K562 (cell line): Measurements from ENCODE around the gene DDR1. TPM values are rescaled to one million over a fixed set of nuclear protein-coding genes. Genes with fewer than 3 reads are reported as not detected.

ENCODE experiments used
- ZEB2 ChIP-seq: fragments of 450-650 bp; IDR thresholded peaks from 2 replicates; pipeline ENCODE4 v1.6.1; 2016
- ZKSCAN1 ChIP-seq: fragments of 150-350 bp; IDR thresholded peaks from 2 replicates; pipeline ENCODE4 v1.6.1; 2016; ENCODE audit warnings: low read depth, low read length
- ZNF197 ChIP-seq: fragments of 200-800 bp; sonication (Bioruptor generic); IDR thresholded peaks from 2 replicates; pipeline ENCODE4 v1.6.1; 2016; ENCODE audit warnings: low read depth, missing genetic modification characterization, missing compliant biosample characterization
- polyA plus RNA-seq, 8 experiments: library from polyadenylated mRNA; depleted of rRNA in 4 of 8; stranded (reverse) in 5 of 8; unstranded in 3 of 8; fragments of >200 nt; fragmentation: Nextera tagmentation in 2 of 8; fragmentation: Illumina TruSeq in 1 of 8; extraction: Ambion mirVana in 2 of 8; extraction: Trizol in 1 of 8; gene quantifications; 2 replicates each; pipeline versions ENCODE4 v1.2.1 to v1.2.3, GENCODE V29; 2011 to 2014; ENCODE audit warnings: inconsistent platforms in 1 of 8, missing spikeins in 1 of 8
- total RNA-seq, 7 experiments: library from RNA; depleted of rRNA in 6 of 7; stranded (reverse); fragments of >200 nt in 6 of 7; fragmentation: Illumina TruSeq in 2 of 7; extraction: Trizol in 2 of 7; gene quantifications; 2 replicates each; pipeline versions ENCODE4 v1.2.1 to v1.2.3, GENCODE V29; 2011 to 2021; ENCODE audit warnings: low replicate concordance in 1 of 7
- TF ChIP-seq, protein P1 (sequence below): sonication (generic); formaldehyde crosslinking; IDR thresholded peaks from 2 replicates; pipeline ENCODE4 v1.8.0; 2023; ENCODE audit warnings: mild to moderate bottlenecking, missing genetic modification reagents
- TF ChIP-seq, protein P2 (sequence below), 2 experiments: IDR thresholded peaks; 2 replicates each; pipeline ENCODE4 v1.6.1; 2011; ENCODE audit warnings: borderline replicate concordance in 1 of 2, control low read depth in 1 of 2, low read depth in 1 of 2, low read length in 1 of 2, mild to moderate bottlenecking in 1 of 2, mixed read lengths in 1 of 2, moderate library complexity in 1 of 2; ENCODE audit not compliant: insufficient read depth in 1 of 2, insufficient read length in 1 of 2, poor library complexity in 1 of 2, severe bottlenecking in 1 of 2; ENCODE audit errors: extremely low read depth in 1 of 2
- TF ChIP-seq, protein P3 (sequence below): fragments of 450-650 bp; IDR thresholded peaks from 2 replicates; pipeline ENCODE4 v1.6.1; 2018; ENCODE audit not compliant: partially characterized antibody
- TF ChIP-seq, protein P4 (sequence below): sonication (generic); formaldehyde crosslinking; IDR thresholded peaks from 2 replicates; pipeline ENCODE4 v1.5.0; 2020; ENCODE audit warnings: missing genetic modification reagents
- TF ChIP-seq, protein P5 (sequence below), 2 experiments: fragments of 450-650 bp in 1 of 2; IDR thresholded peaks; 2 replicates each; pipeline ENCODE4 v1.6.1; 2011 to 2017; ENCODE audit warnings: low read depth in 2 of 2, antibody characterized with exemption in 1 of 2, borderline replicate concordance in 1 of 2, low read length in 1 of 2, mild to moderate bottlenecking in 1 of 2, mixed read lengths in 1 of 2; ENCODE audit not compliant: control insufficient read depth in 1 of 2

DDR1 gene
- total and polyA plus RNA-seq, 9 of the 15 experiments (the other 6 are each of a cell fraction or from before 2014, with no cell fraction given), result 1.4 to 44.6 (median 12.2) TPM

DNA sequence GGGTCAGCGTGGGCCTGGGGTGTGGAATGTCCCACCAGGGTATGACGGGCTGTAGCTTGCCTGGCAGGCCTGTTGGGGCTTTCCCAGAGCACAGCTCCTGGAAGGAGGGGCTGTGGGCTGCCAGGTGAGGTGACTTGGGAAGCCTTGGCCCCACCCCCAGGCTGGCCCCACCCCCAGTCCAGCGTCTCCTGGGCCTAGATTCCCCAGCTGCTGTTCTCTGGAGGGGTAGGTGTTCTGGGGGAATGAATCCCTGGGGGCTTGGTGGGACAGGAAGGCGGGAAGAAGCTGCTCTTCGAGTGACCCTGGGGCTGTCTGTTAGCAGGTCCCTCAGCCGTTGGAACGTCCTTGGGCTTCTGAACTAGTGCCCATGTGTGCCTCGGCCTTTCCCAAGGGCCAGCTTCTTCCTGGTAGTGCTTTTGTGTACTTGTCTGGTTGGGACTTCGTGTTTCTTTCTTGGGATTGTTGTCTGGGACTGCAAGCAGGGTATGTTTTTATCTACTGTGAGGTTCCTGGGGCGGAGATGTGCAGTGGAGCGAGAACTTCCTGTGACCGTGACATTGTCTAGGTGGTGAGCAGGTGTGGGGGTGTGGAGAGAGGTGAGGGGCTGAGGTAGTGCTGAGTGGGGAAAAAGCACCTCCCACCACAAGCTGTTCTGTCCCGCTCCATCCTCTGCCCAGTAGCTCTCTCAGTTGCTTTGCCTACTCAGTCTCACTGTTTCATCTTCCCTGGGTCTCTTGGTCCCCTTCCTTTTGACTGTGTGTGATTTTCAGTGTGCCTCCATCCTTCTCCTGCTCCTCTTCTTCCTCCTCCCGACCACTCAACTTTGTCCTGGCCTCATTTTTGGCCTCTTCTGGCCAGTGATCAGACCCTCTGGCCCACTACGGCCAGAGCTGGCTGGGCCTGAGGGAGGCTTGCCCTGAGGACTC lies 1.3 kb upstream of the DDR1 start (continued):
- TF ChIP-seq, protein P1, sequence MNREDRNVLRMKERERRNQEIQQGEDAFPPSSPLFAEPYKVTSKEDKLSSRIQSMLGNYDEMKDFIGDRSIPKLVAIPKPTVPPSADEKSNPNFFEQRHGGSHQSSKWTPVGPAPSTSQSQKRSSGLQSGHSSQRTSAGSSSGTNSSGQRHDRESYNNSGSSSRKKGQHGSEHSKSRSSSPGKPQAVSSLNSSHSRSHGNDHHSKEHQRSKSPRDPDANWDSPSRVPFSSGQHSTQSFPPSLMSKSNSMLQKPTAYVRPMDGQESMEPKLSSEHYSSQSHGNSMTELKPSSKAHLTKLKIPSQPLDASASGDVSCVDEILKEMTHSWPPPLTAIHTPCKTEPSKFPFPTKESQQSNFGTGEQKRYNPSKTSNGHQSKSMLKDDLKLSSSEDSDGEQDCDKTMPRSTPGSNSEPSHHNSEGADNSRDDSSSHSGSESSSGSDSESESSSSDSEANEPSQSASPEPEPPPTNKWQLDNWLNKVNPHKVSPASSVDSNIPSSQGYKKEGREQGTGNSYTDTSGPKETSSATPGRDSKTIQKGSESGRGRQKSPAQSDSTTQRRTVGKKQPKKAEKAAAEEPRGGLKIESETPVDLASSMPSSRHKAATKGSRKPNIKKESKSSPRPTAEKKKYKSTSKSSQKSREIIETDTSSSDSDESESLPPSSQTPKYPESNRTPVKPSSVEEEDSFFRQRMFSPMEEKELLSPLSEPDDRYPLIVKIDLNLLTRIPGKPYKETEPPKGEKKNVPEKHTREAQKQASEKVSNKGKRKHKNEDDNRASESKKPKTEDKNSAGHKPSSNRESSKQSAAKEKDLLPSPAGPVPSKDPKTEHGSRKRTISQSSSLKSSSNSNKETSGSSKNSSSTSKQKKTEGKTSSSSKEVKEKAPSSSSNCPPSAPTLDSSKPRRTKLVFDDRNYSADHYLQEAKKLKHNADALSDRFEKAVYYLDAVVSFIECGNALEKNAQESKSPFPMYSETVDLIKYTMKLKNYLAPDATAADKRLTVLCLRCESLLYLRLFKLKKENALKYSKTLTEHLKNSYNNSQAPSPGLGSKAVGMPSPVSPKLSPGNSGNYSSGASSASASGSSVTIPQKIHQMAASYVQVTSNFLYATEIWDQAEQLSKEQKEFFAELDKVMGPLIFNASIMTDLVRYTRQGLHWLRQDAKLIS, result 0 out of 2 replicates have a peak, but pooled peaks have one; percentile 13
- TF ChIP-seq, protein P2, sequence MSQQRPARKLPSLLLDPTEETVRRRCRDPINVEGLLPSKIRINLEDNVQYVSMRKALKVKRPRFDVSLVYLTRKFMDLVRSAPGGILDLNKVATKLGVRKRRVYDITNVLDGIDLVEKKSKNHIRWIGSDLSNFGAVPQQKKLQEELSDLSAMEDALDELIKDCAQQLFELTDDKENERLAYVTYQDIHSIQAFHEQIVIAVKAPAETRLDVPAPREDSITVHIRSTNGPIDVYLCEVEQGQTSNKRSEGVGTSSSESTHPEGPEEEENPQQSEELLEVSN (IDR thresholded peaks at IDR 0.05; ENCODE audit: borderline replicate concordance in 1 of 2, extremely low read depth in 1 of 2, insufficient read depth in 1 of 2, insufficient read length in 1 of 2, low read depth in 1 of 2, low read length in 1 of 2, poor library complexity in 1 of 2, severe bottlenecking in 1 of 2), result peak in 1 of 2 experiments; percentile 25
- TF ChIP-seq, protein P3, sequence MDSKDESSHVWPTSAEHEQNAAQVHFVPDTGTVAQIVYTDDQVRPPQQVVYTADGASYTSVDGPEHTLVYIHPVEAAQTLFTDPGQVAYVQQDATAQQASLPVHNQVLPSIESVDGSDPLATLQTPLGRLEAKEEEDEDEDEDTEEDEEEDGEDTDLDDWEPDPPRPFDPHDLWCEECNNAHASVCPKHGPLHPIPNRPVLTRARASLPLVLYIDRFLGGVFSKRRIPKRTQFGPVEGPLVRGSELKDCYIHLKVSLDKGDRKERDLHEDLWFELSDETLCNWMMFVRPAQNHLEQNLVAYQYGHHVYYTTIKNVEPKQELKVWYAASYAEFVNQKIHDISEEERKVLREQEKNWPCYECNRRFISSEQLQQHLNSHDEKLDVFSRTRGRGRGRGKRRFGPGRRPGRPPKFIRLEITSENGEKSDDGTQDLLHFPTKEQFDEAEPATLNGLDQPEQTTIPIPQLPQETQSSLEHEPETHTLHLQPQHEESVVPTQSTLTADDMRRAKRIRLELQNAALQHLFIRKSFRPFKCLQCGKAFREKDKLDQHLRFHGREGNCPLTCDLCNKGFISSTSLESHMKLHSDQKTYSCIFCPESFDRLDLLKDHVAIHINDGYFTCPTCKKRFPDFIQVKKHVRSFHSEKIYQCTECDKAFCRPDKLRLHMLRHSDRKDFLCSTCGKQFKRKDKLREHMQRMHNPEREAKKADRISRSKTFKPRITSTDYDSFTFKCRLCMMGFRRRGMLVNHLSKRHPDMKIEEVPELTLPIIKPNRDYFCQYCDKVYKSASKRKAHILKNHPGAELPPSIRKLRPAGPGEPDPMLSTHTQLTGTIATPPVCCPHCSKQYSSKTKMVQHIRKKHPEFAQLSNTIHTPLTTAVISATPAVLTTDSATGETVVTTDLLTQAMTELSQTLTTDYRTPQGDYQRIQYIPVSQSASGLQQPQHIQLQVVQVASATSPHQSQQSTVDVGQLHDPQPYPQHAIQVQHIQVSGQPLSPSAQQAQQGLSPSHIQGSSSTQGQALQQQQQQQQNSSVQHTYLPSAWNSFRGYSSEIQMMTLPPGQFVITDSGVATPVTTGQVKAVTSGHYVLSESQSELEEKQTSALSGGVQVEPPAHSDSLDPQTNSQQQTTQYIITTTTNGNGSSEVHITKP, result no peak
- no peak for TF ChIP-seq ZKSCAN1
- TF ChIP-seq, protein P4, sequence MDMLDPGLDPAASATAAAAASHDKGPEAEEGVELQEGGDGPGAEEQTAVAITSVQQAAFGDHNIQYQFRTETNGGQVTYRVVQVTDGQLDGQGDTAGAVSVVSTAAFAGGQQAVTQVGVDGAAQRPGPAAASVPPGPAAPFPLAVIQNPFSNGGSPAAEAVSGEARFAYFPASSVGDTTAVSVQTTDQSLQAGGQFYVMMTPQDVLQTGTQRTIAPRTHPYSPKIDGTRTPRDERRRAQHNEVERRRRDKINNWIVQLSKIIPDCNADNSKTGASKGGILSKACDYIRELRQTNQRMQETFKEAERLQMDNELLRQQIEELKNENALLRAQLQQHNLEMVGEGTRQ, result no peak
- TF ChIP-seq, protein P5, sequence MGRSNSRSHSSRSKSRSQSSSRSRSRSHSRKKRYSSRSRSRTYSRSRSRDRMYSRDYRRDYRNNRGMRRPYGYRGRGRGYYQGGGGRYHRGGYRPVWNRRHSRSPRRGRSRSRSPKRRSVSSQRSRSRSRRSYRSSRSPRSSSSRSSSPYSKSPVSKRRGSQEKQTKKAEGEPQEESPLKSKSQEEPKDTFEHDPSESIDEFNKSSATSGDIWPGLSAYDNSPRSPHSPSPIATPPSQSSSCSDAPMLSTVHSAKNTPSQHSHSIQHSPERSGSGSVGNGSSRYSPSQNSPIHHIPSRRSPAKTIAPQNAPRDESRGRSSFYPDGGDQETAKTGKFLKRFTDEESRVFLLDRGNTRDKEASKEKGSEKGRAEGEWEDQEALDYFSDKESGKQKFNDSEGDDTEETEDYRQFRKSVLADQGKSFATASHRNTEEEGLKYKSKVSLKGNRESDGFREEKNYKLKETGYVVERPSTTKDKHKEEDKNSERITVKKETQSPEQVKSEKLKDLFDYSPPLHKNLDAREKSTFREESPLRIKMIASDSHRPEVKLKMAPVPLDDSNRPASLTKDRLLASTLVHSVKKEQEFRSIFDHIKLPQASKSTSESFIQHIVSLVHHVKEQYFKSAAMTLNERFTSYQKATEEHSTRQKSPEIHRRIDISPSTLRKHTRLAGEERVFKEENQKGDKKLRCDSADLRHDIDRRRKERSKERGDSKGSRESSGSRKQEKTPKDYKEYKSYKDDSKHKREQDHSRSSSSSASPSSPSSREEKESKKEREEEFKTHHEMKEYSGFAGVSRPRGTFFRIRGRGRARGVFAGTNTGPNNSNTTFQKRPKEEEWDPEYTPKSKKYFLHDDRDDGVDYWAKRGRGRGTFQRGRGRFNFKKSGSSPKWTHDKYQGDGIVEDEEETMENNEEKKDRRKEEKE (IDR thresholded peaks at IDR 0.05; ENCODE audit: borderline replicate concordance in 1 of 2, control insufficient read depth in 1 of 2, low read depth in 2 of 2, low read length in 1 of 2), result no peak
- TF ChIP-seq ZEB2, result peak; percentile 45; the same call in 1 of the 2 replicates
- no peak for TF ChIP-seq ZNF197 (CRISPR knock-in tag)
- TF ChIP-seq, all 486 proteins: peak for 22
